ENCODE measurements around the gene IFNGR2.

The IFNGR2 gene

GRCh38 chr21:33433001-33433400, 29.8 kb downstream of the IFNGR2 start:
- Histone ChIP-seq H3K79me2 (ENCODE audit: insufficient read depth, low read length) (no peaks in the 10 kb centered on the region), H3K27me3 (ENCODE audit: insufficient read depth, low read length, poor library complexity, severe bottlenecking) (no peaks in the 10 kb centered on the region), H2AFZ (ENCODE audit: low read length) (no peak overlapping the region), H3F3A (ENCODE audit: low read depth) (no peaks in the 10 kb centered on the region), H3K9me2 (replicated peaks; ENCODE audit: low read depth, low read length) (no peaks in the 10 kb centered on the region), H3K9me3 (ENCODE audit: insufficient read depth, low read depth, low read length) (no peaks in the 10 kb centered on the region), H3K4me3 (ENCODE audit: low read length, poor library complexity, severe bottlenecking) (no peak overlapping the region), H3K4me2 (ENCODE audit: low read depth, low read length, poor library complexity, severe bottlenecking) (no peak overlapping the region), H3K9ac (ENCODE audit: low read depth, low read length, poor library complexity, severe bottlenecking) (no peak overlapping the region), H4K20me1 (ENCODE audit: insufficient read depth, low read length, poor library complexity, severe bottlenecking) (no peaks in the 10 kb centered on the region), H3K4me1 (ENCODE audit: insufficient read depth, low read length, poor library complexity, severe bottlenecking) (no peaks in the 10 kb centered on the region), H3K36me3 (ENCODE audit: insufficient read depth, low read length) (peaks cover 85% of the 10 kb centered on the region)
- TF ChIP-seq, protein P1, sequence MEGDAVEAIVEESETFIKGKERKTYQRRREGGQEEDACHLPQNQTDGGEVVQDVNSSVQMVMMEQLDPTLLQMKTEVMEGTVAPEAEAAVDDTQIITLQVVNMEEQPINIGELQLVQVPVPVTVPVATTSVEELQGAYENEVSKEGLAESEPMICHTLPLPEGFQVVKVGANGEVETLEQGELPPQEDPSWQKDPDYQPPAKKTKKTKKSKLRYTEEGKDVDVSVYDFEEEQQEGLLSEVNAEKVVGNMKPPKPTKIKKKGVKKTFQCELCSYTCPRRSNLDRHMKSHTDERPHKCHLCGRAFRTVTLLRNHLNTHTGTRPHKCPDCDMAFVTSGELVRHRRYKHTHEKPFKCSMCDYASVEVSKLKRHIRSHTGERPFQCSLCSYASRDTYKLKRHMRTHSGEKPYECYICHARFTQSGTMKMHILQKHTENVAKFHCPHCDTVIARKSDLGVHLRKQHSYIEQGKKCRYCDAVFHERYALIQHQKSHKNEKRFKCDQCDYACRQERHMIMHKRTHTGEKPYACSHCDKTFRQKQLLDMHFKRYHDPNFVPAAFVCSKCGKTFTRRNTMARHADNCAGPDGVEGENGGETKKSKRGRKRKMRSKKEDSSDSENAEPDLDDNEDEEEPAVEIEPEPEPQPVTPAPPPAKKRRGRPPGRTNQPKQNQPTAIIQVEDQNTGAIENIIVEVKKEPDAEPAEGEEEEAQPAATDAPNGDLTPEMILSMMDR (conservative IDR thresholded peaks at IDR 0.05; ENCODE audit: low read length), result no peak
- no peak for TF ChIP-seq EZH2phosphoT487 (IDR thresholded peaks at IDR 0.05; ENCODE audit: borderline replicate concordance)

- H4K20me1 ChIP-seq (ENCODE audit: insufficient read depth, low read length, poor library complexity, severe bottlenecking), result no peaks in the 10 kb centered on the region
- H3K9me3 ChIP-seq (ENCODE audit: insufficient read depth, low read depth, low read length), result no peaks in the 10 kb centered on the region
- no peaks in the 10 kb centered on the region for H3K27me3 ChIP-seq (ENCODE audit: insufficient read depth, low read length, poor library complexity, severe bottlenecking)
- H3K4me3 ChIP-seq (ENCODE audit: low read length, poor library complexity, severe bottlenecking), result no peak overlapping the region
- H3K79me2 ChIP-seq (ENCODE audit: insufficient read depth, low read length), result no peaks in the 10 kb centered on the region
- H3K4me1 ChIP-seq (ENCODE audit: insufficient read depth, low read length, poor library complexity, severe bottlenecking), result no peaks in the 10 kb centered on the region
- no peak overlapping the region for H3K4me2 ChIP-seq (ENCODE audit: low read depth, low read length, poor library complexity, severe bottlenecking)
- TF ChIP-seq, protein P1 (conservative IDR thresholded peaks at IDR 0.05; ENCODE audit: low read length), result no peak
- TF ChIP-seq EZH2phosphoT487 (IDR thresholded peaks at IDR 0.05; ENCODE audit: borderline replicate concordance), result no peak
- peaks cover 83% of the 10 kb centered on the region for H3K36me3 ChIP-seq (ENCODE audit: insufficient read depth, low read length)
- no peaks in the 10 kb centered on the region for H3K9me2 ChIP-seq (replicated peaks; ENCODE audit: low read depth, low read length)
- H2AFZ ChIP-seq (ENCODE audit: low read length), result no peak overlapping the region
- H3K9ac ChIP-seq (ENCODE audit: low read depth, low read length, poor library complexity, severe bottlenecking), result no peak overlapping the region
- H3F3A ChIP-seq (ENCODE audit: low read depth), result no peaks in the 10 kb centered on the region
Observed at GRCh38 chr21:33433425-33434114, 30.4 kb downstream of the IFNGR2 start.

GRCh38 chr21:33434770-33435360, 31.7 kb downstream of the IFNGR2 start:
- no peak overlapping the region for H3K9ac ChIP-seq (ENCODE audit: low read depth, low read length, poor library complexity, severe bottlenecking)
- peaks cover 72% of the 10 kb centered on the region for H3K36me3 ChIP-seq (ENCODE audit: insufficient read depth, low read length)

More at GRCh38 chr21:33434770-33435360, 31.7 kb downstream of the IFNGR2 start:
- Histone ChIP-seq H2AFZ (ENCODE audit: low read length) (no peak overlapping the region), H3K4me1 (ENCODE audit: insufficient read depth, low read length, poor library complexity, severe bottlenecking) (no peaks in the 10 kb centered on the region), H3K27me3 (ENCODE audit: insufficient read depth, low read length, poor library complexity, severe bottlenecking) (no peaks in the 10 kb centered on the region), H3K4me3 (ENCODE audit: low read length, poor library complexity, severe bottlenecking) (no peak overlapping the region), H3K4me2 (ENCODE audit: low read depth, low read length, poor library complexity, severe bottlenecking) (no peak overlapping the region), H3K9me3 (ENCODE audit: insufficient read depth, low read depth, low read length) (no peaks in the 10 kb centered on the region), H4K20me1 (ENCODE audit: insufficient read depth, low read length, poor library complexity, severe bottlenecking) (no peaks in the 10 kb centered on the region), H3F3A (ENCODE audit: low read depth) (no peaks in the 10 kb centered on the region), H3K79me2 (ENCODE audit: insufficient read depth, low read length) (no peaks in the 10 kb centered on the region), H3K9me2 (replicated peaks; ENCODE audit: low read depth, low read length) (no peaks in the 10 kb centered on the region)
- TF ChIP-seq, protein P1 (conservative IDR thresholded peaks at IDR 0.05; ENCODE audit: low read length), result no peak
- TF ChIP-seq EZH2phosphoT487 (IDR thresholded peaks at IDR 0.05; ENCODE audit: borderline replicate concordance), result no peak
